ENCODE measurements around the gene GFOD2. TPM values are rescaled to one million over a fixed set of nuclear protein-coding genes. Genes with fewer than 3 reads are reported as not detected.

GFOD2 gene, protein sequence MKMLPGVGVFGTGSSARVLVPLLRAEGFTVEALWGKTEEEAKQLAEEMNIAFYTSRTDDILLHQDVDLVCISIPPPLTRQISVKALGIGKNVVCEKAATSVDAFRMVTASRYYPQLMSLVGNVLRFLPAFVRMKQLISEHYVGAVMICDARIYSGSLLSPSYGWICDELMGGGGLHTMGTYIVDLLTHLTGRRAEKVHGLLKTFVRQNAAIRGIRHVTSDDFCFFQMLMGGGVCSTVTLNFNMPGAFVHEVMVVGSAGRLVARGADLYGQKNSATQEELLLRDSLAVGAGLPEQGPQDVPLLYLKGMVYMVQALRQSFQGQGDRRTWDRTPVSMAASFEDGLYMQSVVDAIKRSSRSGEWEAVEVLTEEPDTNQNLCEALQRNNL
- total RNA-seq: 10 to 100 TPM; 21.9 to 32.2 (median 24.3) TPM

DNA sequence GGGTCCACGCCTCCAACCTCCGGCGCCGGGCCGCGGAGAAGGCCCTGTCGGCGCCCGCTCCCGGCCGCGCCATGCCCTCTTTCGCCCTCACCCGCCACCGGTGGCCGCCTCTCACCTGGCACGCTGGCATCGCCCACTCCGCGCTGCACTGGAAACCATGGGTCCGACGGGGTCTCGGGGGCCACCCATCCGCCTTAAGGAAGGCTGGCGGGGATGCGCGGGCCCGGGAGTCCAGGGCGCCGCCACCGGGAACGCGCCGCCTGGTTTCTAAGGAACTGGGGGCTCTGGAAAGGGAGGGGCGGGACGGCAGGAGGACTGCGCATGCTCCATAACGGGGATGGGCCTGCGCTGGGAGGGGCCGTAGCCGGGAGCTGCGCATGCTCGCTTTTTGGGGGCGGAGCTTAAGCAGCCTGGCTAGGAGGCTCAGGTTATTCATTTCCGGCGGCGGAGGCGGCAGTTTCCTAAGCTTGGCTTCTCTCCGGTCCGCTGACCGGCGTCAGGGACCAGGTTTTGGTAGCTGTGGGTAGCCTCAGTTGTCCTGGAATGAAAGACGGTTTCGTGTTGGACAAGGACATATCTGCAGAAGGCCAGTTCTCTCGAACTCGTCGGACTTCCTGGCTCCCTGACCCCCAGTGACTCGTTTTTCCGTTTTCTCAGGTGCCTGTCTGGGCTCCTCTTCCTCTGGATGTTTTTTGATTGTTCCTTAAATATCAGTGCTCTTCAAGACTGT is at the start of gene GFOD2:
Gene GFOD2, minus strand, starts transcription at position 269 of the 730 bp plus-strand sequence. CDS start 33,601 bp downstream, outside the sequence.
- peaks cover 5 to 51% (median 29%) of the 10 kb centered on the region in 4 donors for H3K4me1 ChIP-seq
- H3K27me3 ChIP-seq: no peaks in the 10 kb centered on the region
- no peaks in the 10 kb centered on the region for H3K9me3 ChIP-seq
- intact Hi-C loops (cut with DNase I; ENCODE audit: low total_unique reads): no loop called here
- WGBS, 2 donors (ENCODE audit: low coverage in 1 of 2): 1% methylated on average over 59 of the region's 59 CpGs; no CpG with 5 or more reads in 1 of the 2 donors
- no peaks in the 10 kb centered on the region for H3K36me3 ChIP-seq
- in situ Hi-C loops (cut with MboI; ENCODE audit: low pct_ligation_motif_present in 1 of 4, low pct_unique_long_range_greater_than_20kb in 1 of 4, low sequenced_read_pairs in 3 of 4): no loop called here
- TF ChIP-seq EP300 (IDR thresholded peaks at IDR 0.05; ENCODE audit: low read depth) (no peak), POLR2A (IDR thresholded peaks at IDR 0.05) (peak; percentile 81), POLR2AphosphoS5 (IDR thresholded peaks at IDR 0.05) (peak; percentile 87 to 91 (median 88))
- TF ChIP-seq, protein P1, sequence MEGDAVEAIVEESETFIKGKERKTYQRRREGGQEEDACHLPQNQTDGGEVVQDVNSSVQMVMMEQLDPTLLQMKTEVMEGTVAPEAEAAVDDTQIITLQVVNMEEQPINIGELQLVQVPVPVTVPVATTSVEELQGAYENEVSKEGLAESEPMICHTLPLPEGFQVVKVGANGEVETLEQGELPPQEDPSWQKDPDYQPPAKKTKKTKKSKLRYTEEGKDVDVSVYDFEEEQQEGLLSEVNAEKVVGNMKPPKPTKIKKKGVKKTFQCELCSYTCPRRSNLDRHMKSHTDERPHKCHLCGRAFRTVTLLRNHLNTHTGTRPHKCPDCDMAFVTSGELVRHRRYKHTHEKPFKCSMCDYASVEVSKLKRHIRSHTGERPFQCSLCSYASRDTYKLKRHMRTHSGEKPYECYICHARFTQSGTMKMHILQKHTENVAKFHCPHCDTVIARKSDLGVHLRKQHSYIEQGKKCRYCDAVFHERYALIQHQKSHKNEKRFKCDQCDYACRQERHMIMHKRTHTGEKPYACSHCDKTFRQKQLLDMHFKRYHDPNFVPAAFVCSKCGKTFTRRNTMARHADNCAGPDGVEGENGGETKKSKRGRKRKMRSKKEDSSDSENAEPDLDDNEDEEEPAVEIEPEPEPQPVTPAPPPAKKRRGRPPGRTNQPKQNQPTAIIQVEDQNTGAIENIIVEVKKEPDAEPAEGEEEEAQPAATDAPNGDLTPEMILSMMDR (IDR thresholded peaks at IDR 0.05): no peak
- DNase-seq: peak; percentile 98
- peak within 1 kb of the TSS; percentile 84 to 88 (median 87) for H3K27ac ChIP-seq
- H3K4me3 ChIP-seq: peak within 1 kb of the TSS; percentile 68 to 93 (median 90)

DNA sequence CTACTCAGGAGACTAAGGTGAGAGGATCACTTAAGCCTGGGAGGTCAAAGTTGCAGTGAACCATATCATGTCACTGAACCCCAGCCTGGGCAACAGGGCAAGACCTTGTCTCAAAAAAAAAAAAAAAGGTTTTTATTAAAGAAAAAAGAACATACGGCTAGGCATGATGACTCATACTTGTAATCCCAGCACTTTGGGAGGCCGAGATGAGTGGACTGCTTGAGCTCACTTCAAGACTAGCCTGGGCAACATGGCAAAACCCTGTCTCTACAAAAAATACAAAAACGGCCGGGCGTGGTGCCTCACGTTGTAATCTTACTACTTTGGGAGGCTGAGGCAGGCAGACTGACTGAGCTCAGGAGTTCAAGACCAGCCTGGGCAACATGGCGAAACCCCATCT is 48.8 kb upstream of the GFOD2 start:
- H3K36me3 ChIP-seq: peaks cover 0 to 6% (median 2%) of the 10 kb centered on the region in 4 donors
- H3K9me3 ChIP-seq: no peaks in the 10 kb centered on the region
- no peaks in the 10 kb centered on the region for H3K27me3 ChIP-seq
- TF ChIP-seq POLR2A (IDR thresholded peaks at IDR 0.05) (no peak), EP300 (IDR thresholded peaks at IDR 0.05; ENCODE audit: low read depth) (no peak), POLR2AphosphoS5 (IDR thresholded peaks at IDR 0.05) (no peak)
- TF ChIP-seq, protein P1 (IDR thresholded peaks at IDR 0.05): no peak
- H3K4me1 ChIP-seq: peaks cover 0 to 2% (median under 1%) of the 10 kb centered on the region in 4 donors
- H3K4me3 ChIP-seq: no peak overlapping the region
- 43 to 80% methylated on average over 1 to 7 of the region's 7 CpGs for WGBS, 2 donors (ENCODE audit: low coverage in 1 of 2)
- intact Hi-C loops (cut with DNase I; ENCODE audit: low total_unique reads): no loop called here
- H3K27ac ChIP-seq: no peak overlapping the region
- in situ Hi-C loops (cut with MboI; ENCODE audit: low pct_ligation_motif_present in 1 of 4, low pct_unique_long_range_greater_than_20kb in 1 of 4, low sequenced_read_pairs in 3 of 4): no loop called here
- DNase-seq: no peak

DNA sequence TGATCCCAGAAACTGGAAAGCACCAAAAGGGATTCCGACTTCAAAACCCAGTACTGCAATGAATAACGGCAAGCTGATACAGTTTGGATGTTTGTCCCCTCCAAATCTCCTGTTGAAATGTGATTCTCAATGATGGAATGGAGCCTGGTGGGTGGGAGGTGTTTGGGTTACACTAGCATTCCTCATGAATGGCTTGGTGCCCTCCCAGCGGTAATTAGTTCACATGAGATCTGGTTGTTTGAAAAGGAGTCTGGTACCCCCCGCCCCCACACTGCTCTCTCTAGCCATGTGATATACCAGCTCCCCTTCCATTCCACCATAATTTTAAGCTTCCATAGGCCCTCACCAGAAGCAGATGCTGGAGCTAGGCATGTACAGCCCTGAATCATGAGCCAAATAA is 47.2 kb upstream of the GFOD2 start:
- DNase-seq: no peak
- intact Hi-C loops (cut with DNase I; ENCODE audit: low total_unique reads) (no loop called here), in situ Hi-C loops (cut with MboI; ENCODE audit: low pct_ligation_motif_present in 1 of 4, low pct_unique_long_range_greater_than_20kb in 1 of 4, low sequenced_read_pairs in 3 of 4) (no loop called here)
- no peaks in the 10 kb centered on the region for H3K9me3 ChIP-seq
- no peaks in the 10 kb centered on the region for H3K4me1 ChIP-seq
- peaks cover 0 to 6% (median 2%) of the 10 kb centered on the region in 4 donors for H3K36me3 ChIP-seq
- WGBS, 2 donors (ENCODE audit: low coverage in 1 of 2): 98% methylated on average over 4 of the region's 4 CpGs; no CpG with 5 or more reads in 1 of the 2 donors
- no peak overlapping the region for H3K4me3 ChIP-seq
- no peaks in the 10 kb centered on the region for H3K27me3 ChIP-seq
- TF ChIP-seq, protein P1 (IDR thresholded peaks at IDR 0.05): no peak
- TF ChIP-seq POLR2A (IDR thresholded peaks at IDR 0.05) (no peak), POLR2AphosphoS5 (IDR thresholded peaks at IDR 0.05) (no peak), EP300 (IDR thresholded peaks at IDR 0.05; ENCODE audit: low read depth) (no peak)
- H3K27ac ChIP-seq: no peak overlapping the region

DNA sequence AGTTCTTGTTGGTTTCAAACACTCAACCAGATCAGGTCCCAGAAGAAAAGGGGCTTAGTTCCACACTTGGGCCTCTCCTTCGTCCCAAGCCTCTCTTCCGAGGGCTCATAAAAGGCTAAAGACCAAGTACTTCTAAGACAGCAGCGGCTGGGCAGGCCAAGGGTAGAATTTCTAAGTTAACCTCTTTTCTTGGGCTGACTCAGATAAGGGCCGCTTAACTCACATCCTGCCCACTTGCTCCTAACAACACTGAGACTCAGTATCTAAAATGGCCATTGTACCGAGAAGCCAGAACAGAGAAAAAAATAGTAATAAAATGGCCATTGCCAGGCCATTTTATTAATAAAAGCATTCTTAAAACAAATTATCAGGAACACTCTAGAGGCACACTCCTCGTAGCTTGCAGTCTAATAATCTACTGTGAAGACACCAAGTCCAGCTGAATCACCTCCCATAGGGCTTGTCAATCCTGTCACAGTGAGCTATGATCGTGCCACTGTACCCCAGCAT is 45.1 kb upstream of the GFOD2 start:
- H3K4me3 ChIP-seq: no peak overlapping the region
- H3K9me3 ChIP-seq: no peaks in the 10 kb centered on the region
- intact Hi-C loops (cut with DNase I; ENCODE audit: low total_unique reads) (no loop called here), in situ Hi-C loops (cut with MboI; ENCODE audit: low pct_ligation_motif_present in 1 of 4, low pct_unique_long_range_greater_than_20kb in 1 of 4, low sequenced_read_pairs in 3 of 4) (no loop called here)
- H3K27me3 ChIP-seq: no peaks in the 10 kb centered on the region
- no peak for TF ChIP-seq EP300 (IDR thresholded peaks at IDR 0.05; ENCODE audit: low read depth)
- TF ChIP-seq, protein P1 (IDR thresholded peaks at IDR 0.05): no peak
- no peak for TF ChIP-seq POLR2AphosphoS5 (IDR thresholded peaks at IDR 0.05)
- no peak for TF ChIP-seq POLR2A (IDR thresholded peaks at IDR 0.05)
- peaks cover 0 to 9% (median 5%) of the 10 kb centered on the region in 4 donors for H3K4me1 ChIP-seq
- DNase-seq: no peak
- H3K27ac ChIP-seq: no peak overlapping the region
- H3K36me3 ChIP-seq: peaks cover 0 to 4% (median 0%) of the 10 kb centered on the region in 4 donors
- WGBS, 2 donors (ENCODE audit: low coverage in 1 of 2): 90 to 96% methylated on average over 5 to 7 of the region's 7 CpGs

Data from transverse colon (tissue), 4 donors.